ENCODE results near the gene LCLAT1.

DNA sequence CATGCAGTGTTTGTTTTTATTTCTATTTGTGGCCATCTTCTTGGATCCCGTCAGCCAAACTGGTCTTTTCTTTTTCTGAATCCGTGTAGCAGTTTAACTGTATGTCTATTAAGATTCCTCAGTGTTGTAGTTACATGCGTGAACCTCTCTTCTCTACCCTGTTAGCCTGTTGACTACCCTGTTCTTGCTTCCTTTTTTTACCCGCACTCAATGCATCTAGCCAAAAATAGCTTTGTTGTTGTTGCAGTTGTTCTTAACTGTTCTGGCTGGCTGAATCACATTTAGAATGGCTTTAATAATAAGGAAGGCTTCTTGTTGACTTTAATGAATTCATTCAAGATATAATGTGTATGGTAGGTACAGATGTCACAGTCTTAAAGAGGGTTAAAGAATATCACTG is 137.1 kb downstream of the LCLAT1 start:
- TF ChIP-seq, protein P1, sequence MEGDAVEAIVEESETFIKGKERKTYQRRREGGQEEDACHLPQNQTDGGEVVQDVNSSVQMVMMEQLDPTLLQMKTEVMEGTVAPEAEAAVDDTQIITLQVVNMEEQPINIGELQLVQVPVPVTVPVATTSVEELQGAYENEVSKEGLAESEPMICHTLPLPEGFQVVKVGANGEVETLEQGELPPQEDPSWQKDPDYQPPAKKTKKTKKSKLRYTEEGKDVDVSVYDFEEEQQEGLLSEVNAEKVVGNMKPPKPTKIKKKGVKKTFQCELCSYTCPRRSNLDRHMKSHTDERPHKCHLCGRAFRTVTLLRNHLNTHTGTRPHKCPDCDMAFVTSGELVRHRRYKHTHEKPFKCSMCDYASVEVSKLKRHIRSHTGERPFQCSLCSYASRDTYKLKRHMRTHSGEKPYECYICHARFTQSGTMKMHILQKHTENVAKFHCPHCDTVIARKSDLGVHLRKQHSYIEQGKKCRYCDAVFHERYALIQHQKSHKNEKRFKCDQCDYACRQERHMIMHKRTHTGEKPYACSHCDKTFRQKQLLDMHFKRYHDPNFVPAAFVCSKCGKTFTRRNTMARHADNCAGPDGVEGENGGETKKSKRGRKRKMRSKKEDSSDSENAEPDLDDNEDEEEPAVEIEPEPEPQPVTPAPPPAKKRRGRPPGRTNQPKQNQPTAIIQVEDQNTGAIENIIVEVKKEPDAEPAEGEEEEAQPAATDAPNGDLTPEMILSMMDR (IDR thresholded peaks at IDR 0.05; ENCODE audit: insufficient read depth, low read length, poor library complexity, severe bottlenecking): no peak
- no peak for TF ChIP-seq EZH2phosphoT487 (conservative IDR thresholded peaks at IDR 0.05; ENCODE audit: low read length)
